Fibroblast of the aortic adventitia (primary cell): ENCODE results near the gene TMPRSS7. TPM values are rescaled to one million over a fixed set of nuclear protein-coding genes. Genes with fewer than 3 reads are reported as not detected.

Experiments used
- DNase-seq: peaks from one replicate; pipeline ENCODE4 v3.0.0-alpha.2; 2010; ENCODE audit warnings: low read depth
- H3K4me3 ChIP-seq: 2 replicates; pipeline ENCODE4 v1.5.1; 2011; ENCODE audit warnings: low read depth, mild to moderate bottlenecking, control low read depth, low read length, moderate library complexity
- CTCF ChIP-seq: IDR thresholded peaks from 2 replicates; pipeline ENCODE4 v1.5.1; 2011; ENCODE audit warnings: mild to moderate bottlenecking, low read length, control low read depth, inconsistent platforms; ENCODE audit not compliant: insufficient read depth
- total RNA-seq: library from RNA; depleted of rRNA; stranded (reverse); fragments of >200 nt; gene quantifications from 2 replicates; pipeline ENCODE4 v1.2.3, GENCODE V29; 2012; ENCODE audit warnings: low replicate concordance

Gene TMPRSS7
- total RNA-seq, 1 donor: not detected

DNA sequence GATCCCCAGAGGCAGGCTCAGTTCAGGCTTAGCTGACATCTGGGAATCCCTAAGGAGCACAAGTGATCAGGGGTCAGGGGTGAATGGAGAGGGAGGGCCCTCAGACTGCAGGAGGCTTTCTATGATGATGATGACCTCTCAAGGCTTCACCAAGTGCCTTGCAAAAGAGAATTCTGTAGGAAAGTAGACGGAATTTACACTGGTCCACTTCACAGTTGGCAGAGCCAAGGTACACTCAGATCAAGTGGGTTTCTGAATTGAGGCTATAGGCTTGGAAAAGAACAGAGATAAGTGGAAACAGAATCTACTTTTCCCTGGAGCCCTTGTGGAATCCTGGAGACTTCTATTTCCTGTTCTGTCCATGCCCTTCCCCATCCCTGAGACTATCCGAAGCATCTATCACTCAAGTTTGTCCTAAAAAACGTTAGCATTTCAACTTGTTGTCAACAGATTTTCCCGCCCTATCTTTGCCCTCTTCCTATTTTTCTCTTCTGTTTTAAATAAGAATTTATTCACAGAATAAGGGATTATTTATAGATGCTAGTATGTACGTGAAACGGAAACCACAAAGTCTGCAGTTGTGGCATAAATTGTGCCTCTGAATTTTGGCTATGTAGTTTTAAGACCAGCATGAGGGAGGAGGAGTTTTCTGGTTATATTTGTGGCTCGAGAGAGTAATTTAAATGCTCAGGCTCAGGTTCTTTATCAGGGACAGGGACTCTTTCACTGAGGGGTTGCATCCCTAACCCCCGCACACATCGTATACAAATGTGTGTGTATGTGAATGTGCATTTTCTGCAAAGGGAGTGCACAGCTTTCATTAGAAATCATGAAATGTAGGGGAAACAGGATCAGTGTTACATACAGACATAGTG lies 85.7 kb downstream of the TMPRSS7 start:
- H3K4me3 ChIP-seq: no peak overlapping the region
- no peak for DNase-seq
- no peak for TF ChIP-seq CTCF

- TF ChIP-seq CTCF: no peak
- no peak overlapping the region for H3K4me3 ChIP-seq
- no peak for DNase-seq
These were observed 87.3 kb downstream of the TMPRSS7 start for GRCh38 chr3:112121577-112122547.

GRCh38 chr3:112122870-112123269 lies 88.3 kb downstream of the TMPRSS7 start:
- no peak for DNase-seq
- TF ChIP-seq CTCF: no peak
- no peak overlapping the region for H3K4me3 ChIP-seq

DNA sequence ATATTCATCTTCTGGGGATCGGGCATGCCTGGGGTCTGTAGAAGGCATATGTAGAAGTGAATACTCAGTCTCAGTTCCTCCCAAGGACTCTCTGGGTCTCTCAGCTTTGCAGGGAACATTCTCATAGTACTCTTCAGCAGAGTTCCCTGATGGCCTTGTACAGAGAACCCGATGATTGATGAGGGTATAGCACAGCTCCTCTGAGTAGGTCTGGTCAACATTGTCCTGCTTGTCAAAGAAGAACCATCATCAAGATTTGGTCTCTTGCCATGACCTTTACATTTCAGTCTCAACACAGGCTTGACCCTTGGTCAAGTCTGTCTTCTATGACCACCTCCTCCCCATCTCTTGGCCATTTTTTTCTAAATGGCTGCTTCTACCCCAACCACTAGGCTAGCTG lies 89.0 kb downstream of the TMPRSS7 start:
- no peak for DNase-seq
- no peak for TF ChIP-seq CTCF
- H3K4me3 ChIP-seq: no peak overlapping the region

DNA sequence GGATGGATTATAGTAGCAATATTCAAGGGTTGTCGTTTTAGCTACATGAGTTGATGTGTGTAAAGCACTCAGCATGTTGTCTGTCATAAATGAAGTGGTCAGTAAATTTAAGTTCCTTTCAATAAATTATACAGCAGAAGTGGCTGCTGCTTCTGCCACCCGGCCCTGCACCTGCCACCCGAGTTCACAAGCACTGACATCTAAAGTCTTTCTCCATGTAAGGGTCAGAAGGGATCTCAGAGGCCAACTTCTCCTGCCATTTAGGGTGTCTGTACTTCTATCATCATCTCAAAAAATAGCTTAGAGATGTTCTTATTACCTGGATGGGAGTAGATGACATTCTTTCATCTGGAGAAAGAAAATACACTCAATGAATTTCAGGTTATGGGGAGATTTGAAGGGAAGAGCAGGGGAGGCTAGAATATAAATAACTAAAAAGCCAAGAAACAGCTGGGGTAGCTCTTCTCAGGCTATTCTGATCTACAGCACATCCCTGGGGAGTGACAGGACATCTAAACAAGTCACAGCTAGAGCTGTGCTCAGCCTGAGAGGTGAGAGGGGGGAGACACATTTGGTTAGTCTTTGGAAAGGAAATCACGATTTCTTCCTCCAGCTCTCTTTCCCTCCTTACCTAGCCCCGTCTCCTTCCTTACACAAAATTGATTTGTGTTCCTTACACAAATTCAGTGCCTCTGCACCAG lies 90.5 kb downstream of the TMPRSS7 start:
- no peak for TF ChIP-seq CTCF
- no peak overlapping the region for H3K4me3 ChIP-seq
- no peak for DNase-seq

DNA sequence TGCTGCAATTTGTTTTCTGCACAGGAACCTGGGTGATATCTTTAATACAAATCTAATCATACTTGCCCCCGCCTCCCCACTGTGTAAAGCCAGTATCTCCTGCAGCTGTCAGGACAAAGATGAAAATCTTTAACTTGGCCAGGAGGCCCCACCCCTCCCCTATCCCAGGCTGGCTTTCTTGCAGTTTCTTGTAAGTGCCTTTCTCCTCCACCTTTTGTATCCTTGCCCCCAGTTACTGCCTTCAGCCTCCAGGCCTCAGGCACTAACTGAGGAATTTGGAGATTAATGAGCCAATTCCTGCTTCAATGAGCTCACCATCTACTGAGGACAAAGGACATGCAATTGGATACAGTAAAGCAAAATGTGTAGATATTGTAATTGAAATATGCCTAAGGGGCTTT lies 92.0 kb downstream of the TMPRSS7 start:
- no peak for TF ChIP-seq CTCF
- H3K4me3 ChIP-seq: no peak overlapping the region
- peak; percentile 34 for DNase-seq
